ENCODE results near the gene FGD2.

- TF ChIP-seq GATA2 (IDR thresholded peaks at IDR 0.05; ENCODE audit: low read depth, low read length) (no peak), GATA3 (IDR thresholded peaks at IDR 0.05; ENCODE audit: low read depth, low read length) (no peak)
Measured at GRCh38 chr6:37047689-37048402, 42.4 kb downstream of the FGD2 start.
